HG02852 (cell line): ENCODE measurements around the gene NR2F2.
"Not testable (repeated sequence)": the region's sequence is repeated elsewhere in the genome, so short reads cannot be mapped to it uniquely, and the experiment has no call there.

Experiments
- ATAC-seq: cut with Tn5 transposase; IDR thresholded peaks from one replicate; pipeline ENCODE4 v1.9.1; 2021; ENCODE audit warnings: mild to moderate bottlenecking, moderate library complexity; ENCODE audit not compliant: unreplicated experiment

Gene NR2F2

GRCh38 chr15:96365781-96366525 is 35.5 kb downstream of the NR2F2 start:
- ATAC-seq: no peak

DNA sequence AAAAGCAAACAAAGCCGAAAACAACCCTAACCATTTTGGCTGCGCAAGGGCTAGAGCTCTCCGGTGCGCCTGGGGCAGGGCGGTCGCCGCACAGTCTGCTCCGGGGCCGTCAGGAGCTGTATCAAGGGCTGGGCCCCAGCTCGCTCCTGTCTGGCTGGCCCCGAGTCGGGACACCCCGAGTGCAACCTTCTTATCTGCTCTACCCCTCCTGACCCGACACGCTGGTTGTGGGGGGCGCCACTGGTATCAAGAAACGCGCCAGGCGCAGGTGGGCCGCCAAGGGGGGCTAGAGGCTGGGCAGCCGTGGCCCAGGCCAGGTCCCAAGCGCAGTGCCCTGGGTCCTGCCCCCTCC is 36.0 kb downstream of the NR2F2 start:
- ATAC-seq: no peak

DNA sequence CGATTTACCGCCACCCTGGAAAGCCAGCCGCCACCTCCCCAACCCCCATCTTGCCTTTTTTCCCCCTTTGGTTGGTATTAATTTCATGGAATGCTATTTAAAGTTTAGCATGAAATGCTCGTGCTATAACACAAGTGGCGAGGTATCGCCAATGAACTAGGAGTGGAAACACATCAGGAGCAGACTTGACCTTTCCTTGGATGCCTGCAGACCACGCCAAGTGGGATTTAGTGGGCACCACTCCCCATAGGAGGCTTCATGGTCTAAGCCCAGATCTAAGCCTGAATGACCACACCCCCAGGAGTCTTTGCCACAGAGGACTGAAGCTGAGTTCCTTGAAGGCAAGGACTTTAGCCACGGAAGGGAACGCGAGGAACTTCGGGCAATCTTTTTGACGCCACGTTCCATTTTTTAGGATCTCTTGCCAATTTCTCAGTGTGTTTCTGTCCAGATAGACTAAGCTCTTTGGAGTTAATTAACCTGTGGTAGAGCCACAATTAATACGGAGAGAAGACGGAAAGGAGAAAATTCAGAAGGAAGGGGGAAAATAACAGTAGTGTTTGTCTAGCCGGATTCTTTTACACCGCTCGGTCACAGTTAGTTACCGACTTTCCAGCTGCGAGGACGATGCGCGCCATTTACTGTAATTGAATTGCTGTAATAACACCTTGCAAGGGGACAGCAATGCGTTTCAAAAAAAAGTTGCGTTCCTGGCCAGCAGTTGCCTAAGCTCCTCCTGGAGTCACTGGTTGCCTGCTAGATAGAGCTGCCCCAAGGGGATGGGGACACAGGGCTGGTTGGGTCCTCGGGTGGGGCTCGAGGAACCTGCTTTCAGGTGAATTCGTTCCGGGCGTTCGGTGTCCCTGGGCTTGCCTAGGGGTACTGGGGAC is 37.1 kb downstream of the NR2F2 start:
- ATAC-seq: no peak

DNA sequence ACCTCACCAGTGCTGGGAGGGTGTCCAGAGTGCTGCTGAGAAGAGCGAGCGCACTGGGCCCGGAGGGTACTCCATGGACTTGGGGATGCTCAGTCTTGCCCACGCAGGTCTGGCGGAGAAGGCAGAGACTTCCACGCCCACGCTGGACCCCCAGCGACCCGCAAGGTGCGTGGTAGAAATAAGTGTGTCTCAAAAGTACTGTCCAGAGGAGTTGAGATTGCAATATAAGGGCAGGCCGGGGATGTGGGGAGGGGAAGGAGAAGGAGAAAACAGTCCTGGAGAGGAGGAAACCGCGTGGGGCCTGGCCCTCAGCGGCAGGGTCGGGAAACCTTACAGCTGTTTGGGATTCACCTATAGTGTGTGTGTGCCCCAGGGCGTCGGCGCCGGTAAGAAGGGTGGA is 38.9 kb downstream of the NR2F2 start:
- ATAC-seq: no peak

- no peak for ATAC-seq
Measured at GRCh38 chr15:96369825-96370621, 39.5 kb downstream of the NR2F2 start.

GRCh38 chr15:96372554-96372953 is 42.1 kb downstream of the NR2F2 start:
- no peak for ATAC-seq

DNA sequence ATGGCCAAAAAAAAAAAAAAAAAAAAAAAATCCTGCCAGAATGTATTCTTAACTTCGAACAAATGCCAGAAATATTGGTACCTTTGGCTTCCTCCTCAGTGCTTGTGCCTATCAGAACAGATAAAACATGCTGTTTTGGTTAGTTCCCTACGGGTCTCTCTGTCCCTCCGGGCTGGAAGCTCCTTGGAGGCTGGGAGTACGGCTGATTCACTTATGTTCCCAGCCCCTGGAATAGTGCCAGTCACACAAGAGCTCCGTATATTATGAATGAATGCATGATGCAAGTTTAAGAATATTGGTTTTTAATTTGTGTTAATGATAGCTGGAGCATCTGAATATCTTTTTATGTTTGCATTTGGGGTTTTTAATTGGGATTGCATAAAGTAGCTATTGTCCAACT is 44.0 kb downstream of the NR2F2 start:
- ATAC-seq: no peak

- ATAC-seq: not testable (repeated sequence)
Measured at GRCh38 chr15:96379592-96379991, 49.1 kb downstream of the NR2F2 start.

DNA sequence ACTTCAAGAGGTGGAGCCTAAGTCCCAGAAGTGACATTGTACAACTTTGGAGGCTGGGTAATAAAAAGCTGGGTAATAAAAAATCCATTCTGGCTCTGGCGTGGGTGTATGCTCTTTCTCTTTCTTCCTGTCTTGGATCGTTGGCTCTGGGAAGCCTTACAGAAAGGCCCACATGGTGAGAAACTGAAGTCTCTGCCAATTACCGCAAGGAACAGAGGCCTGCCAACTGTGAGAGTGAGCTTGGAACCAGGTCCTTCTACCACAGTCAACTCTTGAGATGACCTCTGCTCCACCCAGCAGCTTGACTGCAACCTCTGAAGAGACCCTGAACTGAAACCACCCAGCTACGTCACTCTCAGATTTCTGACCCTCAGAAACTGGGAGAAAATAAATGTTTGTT is 51.0 kb downstream of the NR2F2 start:
- ATAC-seq: no peak

- ATAC-seq: no peak
Measured at GRCh38 chr15:96385195-96385594, 54.7 kb downstream of the NR2F2 start.

- no peak for ATAC-seq
Measured at GRCh38 chr15:96388673-96389072, 58.2 kb downstream of the NR2F2 start.
